ENCODE data around the gene PRR14L.

DNA sequence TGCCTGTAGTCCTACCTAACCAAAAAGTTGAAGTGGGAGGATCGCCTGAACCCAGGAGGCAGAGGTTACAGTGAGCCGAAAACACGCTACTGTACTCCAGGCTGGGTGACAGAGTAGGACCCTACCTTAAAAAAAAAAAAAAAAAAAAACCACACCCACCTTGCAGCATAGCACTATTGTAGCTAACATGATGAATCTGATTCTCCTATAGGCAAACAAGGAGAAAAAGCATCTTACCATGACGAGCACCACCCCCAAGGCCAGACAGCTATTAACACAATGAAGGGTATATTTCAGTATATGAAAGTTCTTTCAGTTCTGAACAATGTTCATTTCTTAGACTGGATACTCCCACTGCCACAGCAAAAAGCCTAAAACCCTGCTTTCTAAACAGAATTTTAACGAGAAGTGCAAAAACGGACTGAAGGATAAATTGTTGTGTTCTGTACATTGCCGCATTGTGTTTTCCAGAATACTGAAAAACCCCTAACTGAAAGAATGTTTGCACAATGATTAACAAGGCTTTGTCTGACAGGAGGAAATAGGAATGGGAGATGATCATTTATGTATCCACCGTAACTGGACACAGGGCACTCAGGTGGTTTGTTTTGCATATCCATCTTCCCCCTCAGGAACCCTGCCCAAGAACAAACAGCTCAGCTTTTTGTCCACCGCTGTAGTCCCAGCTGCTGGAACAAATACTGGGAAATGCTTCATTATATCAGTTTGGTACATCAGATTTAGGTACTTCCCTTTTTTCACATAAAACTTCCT, 96.8 kb downstream of the PRR14L start:
- no peak for TF ChIP-seq POLR2A (IDR thresholded peaks at IDR 0.05)
- TF ChIP-seq, protein P1, sequence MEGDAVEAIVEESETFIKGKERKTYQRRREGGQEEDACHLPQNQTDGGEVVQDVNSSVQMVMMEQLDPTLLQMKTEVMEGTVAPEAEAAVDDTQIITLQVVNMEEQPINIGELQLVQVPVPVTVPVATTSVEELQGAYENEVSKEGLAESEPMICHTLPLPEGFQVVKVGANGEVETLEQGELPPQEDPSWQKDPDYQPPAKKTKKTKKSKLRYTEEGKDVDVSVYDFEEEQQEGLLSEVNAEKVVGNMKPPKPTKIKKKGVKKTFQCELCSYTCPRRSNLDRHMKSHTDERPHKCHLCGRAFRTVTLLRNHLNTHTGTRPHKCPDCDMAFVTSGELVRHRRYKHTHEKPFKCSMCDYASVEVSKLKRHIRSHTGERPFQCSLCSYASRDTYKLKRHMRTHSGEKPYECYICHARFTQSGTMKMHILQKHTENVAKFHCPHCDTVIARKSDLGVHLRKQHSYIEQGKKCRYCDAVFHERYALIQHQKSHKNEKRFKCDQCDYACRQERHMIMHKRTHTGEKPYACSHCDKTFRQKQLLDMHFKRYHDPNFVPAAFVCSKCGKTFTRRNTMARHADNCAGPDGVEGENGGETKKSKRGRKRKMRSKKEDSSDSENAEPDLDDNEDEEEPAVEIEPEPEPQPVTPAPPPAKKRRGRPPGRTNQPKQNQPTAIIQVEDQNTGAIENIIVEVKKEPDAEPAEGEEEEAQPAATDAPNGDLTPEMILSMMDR (IDR thresholded peaks at IDR 0.05) = no peak
